ENCODE data around the gene WDR18.

WDR18 gene

GRCh38 chr19:991174-991931, 7.2 kb downstream of the WDR18 start:
- peak; percentile 64 to 82 (median 71) for DNase-seq (ENCODE audit: low read depth in 3 of 3)

GRCh38 chr19:991932-992669, 8.0 kb downstream of the WDR18 start:
- DNase-seq (ENCODE audit: low read depth in 3 of 3) = no peak

- DNase-seq (ENCODE audit: low read depth in 3 of 3) = no peak
Observed at GRCh38 chr19:992670-993055, 8.5 kb downstream of the WDR18 start.

- no peak for DNase-seq (ENCODE audit: low read depth in 3 of 3)
Observed at GRCh38 chr19:993361-993830, 9.3 kb downstream of the WDR18 start.

GRCh38 chr19:993831-994393, 9.8 kb downstream of the WDR18 start:
- DNase-seq (ENCODE audit: low read depth in 3 of 3) = no peak

- DNase-seq (ENCODE audit: low read depth in 3 of 3) = no peak
Observed at GRCh38 chr19:994516-994915, 10.4 kb downstream of the WDR18 start.

- DNase-seq (ENCODE audit: low read depth in 3 of 3) = no peak
Observed at GRCh38 chr19:995051-995827, 11.1 kb downstream of the WDR18 start.

- DNase-seq (ENCODE audit: low read depth in 3 of 3) = peak; percentile 37 to 60 (median 40)
Observed at GRCh38 chr19:996051-996838, 12.1 kb downstream of the WDR18 start.

- no peak for DNase-seq (ENCODE audit: low read depth in 3 of 3)
Observed at GRCh38 chr19:998064-998463, 13.9 kb downstream of the WDR18 start.

- no peak for DNase-seq (ENCODE audit: low read depth in 3 of 3)
Observed at GRCh38 chr19:999379-999719, 15.2 kb downstream of the WDR18 start.

- DNase-seq (ENCODE audit: low read depth in 3 of 3) = peak; percentile 56 to 78 (median 58)
Observed at GRCh38 chr19:1000095-1000494, 15.9 kb downstream of the WDR18 start, which contains the start of gene GRIN3B. Gene GRIN3B, plus strand, starts transcription at chr19:1000419. Its CDS starts 19 bp downstream, at chr19:1000438.

GRCh38 chr19:1000591-1001537, 16.7 kb downstream of the WDR18 start:
- no peak for DNase-seq (ENCODE audit: low read depth in 3 of 3)

GRCh38 chr19:1001538-1002166, 17.5 kb downstream of the WDR18 start:
- peak in 2 of 3 donors; percentile 53 to 64 for DNase-seq (ENCODE audit: low read depth in 3 of 3)

- no peak for DNase-seq (ENCODE audit: low read depth in 3 of 3)
Observed at GRCh38 chr19:1002600-1002999, 18.5 kb downstream of the WDR18 start.

GRCh38 chr19:1003283-1003682, 19.1 kb downstream of the WDR18 start:
- DNase-seq (ENCODE audit: low read depth in 3 of 3) = no peak

- DNase-seq (ENCODE audit: low read depth in 3 of 3) = no peak
Observed at GRCh38 chr19:1004204-1004802, 20.2 kb downstream of the WDR18 start.

GRCh38 chr19:1004803-1005664, 20.9 kb downstream of the WDR18 start:
- no peak for DNase-seq (ENCODE audit: low read depth in 3 of 3)
